Measurements from ENCODE around the gene KCNT1. TPM values are rescaled to one million over a fixed set of nuclear protein-coding genes. Genes with fewer than 3 reads are reported as not detected.

KCNT1 gene
- total RNA-seq, 1 experiment from 2014 or later, result not detected

GRCh38 chr9:135765416-135765815 is 63.4 kb downstream of the KCNT1 start:
- TF ChIP-seq, protein P1, sequence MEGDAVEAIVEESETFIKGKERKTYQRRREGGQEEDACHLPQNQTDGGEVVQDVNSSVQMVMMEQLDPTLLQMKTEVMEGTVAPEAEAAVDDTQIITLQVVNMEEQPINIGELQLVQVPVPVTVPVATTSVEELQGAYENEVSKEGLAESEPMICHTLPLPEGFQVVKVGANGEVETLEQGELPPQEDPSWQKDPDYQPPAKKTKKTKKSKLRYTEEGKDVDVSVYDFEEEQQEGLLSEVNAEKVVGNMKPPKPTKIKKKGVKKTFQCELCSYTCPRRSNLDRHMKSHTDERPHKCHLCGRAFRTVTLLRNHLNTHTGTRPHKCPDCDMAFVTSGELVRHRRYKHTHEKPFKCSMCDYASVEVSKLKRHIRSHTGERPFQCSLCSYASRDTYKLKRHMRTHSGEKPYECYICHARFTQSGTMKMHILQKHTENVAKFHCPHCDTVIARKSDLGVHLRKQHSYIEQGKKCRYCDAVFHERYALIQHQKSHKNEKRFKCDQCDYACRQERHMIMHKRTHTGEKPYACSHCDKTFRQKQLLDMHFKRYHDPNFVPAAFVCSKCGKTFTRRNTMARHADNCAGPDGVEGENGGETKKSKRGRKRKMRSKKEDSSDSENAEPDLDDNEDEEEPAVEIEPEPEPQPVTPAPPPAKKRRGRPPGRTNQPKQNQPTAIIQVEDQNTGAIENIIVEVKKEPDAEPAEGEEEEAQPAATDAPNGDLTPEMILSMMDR (conservative IDR thresholded peaks at IDR 0.05; ENCODE audit: low read depth, low read length), result no peak
- TF ChIP-seq EZH2 (IDR thresholded peaks at IDR 0.05; ENCODE audit: borderline replicate concordance, low read depth, low read length, poor library complexity, severe bottlenecking), result no peak
- Histone ChIP-seq H3K27me3 (replicated peaks; ENCODE audit: insufficient read depth, low read depth, low read length, poor library complexity) (no peaks in the 10 kb centered on the region), H3K4me1 (ENCODE audit: insufficient read depth, low read length, poor library complexity, severe bottlenecking) (no peaks in the 10 kb centered on the region), H3K9me3 (ENCODE audit: low read depth, low read length, poor library complexity, severe bottlenecking) (no peaks in the 10 kb centered on the region), H3K4me3 (ENCODE audit: low read depth, low read length, poor library complexity, severe bottlenecking) (no peak overlapping the region), H3K36me3 (ENCODE audit: insufficient read depth, low read length, poor library complexity, severe bottlenecking) (no peaks in the 10 kb centered on the region), H3K27ac (ENCODE audit: low read depth, low read length, poor library complexity, severe bottlenecking) (no peak overlapping the region)
- intact Hi-C loops (cut with micrococcal nuclease; ENCODE audit: unreplicated experiment), result no loop called here
- ChIA-PET CTCF (no interaction called here), POLR2A (ENCODE audit: low non-redundant PET) (no interaction called here)
- no TSS peak for BruUV-seq (replicated peaks)
- DNase-seq (ENCODE audit: low spot score), result no peak

DNA sequence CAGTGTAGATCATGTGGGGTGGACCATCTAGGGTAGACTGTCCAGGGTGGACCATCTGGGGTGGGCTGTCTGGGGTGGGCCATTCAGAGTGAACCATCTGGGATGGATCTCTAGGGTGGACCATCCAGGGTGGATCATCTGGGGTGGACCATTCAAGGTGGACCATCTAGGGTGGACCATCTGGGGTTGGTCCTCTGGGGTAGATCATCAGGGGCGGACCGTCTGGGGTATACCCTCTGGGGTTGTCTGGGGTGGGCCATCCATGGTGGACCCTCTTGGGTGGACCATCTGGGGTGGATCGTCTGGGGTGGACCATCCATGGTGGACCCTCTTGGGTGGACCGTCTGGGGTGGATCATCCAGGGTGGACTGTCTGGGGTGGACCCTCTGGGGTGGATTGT is 64.3 kb downstream of the KCNT1 start:
- no peak overlapping the region for H3K4me3 ChIP-seq (ENCODE audit: low read depth, low read length, poor library complexity, severe bottlenecking)
- H3K9me3 ChIP-seq (ENCODE audit: low read depth, low read length, poor library complexity, severe bottlenecking), result no peaks in the 10 kb centered on the region
- no peaks in the 10 kb centered on the region for H3K36me3 ChIP-seq (ENCODE audit: insufficient read depth, low read length, poor library complexity, severe bottlenecking)
- BruUV-seq (replicated peaks), result no TSS peak
- TF ChIP-seq, protein P1 (conservative IDR thresholded peaks at IDR 0.05; ENCODE audit: low read depth, low read length), result no peak
- no peak for TF ChIP-seq EZH2 (IDR thresholded peaks at IDR 0.05; ENCODE audit: borderline replicate concordance, low read depth, low read length, poor library complexity, severe bottlenecking)
- ChIA-PET POLR2A (ENCODE audit: low non-redundant PET) (no interaction called here), CTCF (no interaction called here)
- H3K27ac ChIP-seq (ENCODE audit: low read depth, low read length, poor library complexity, severe bottlenecking), result no peak overlapping the region
- intact Hi-C loops (cut with micrococcal nuclease; ENCODE audit: unreplicated experiment), result no loop called here
- no peak for DNase-seq (ENCODE audit: low spot score)
- H3K4me1 ChIP-seq (ENCODE audit: insufficient read depth, low read length, poor library complexity, severe bottlenecking), result no peaks in the 10 kb centered on the region
- H3K27me3 ChIP-seq (replicated peaks; ENCODE audit: insufficient read depth, low read depth, low read length, poor library complexity), result no peaks in the 10 kb centered on the region

- CTCF ChIA-PET, result no interaction called here
- POLR2A ChIA-PET (ENCODE audit: low non-redundant PET), result no interaction called here
Measured at GRCh38 chr9:135766707-135767106, 64.7 kb downstream of the KCNT1 start.

More at GRCh38 chr9:135766707-135767106, 64.7 kb downstream of the KCNT1 start:
- BruUV-seq (replicated peaks), result no TSS peak
- TF ChIP-seq, protein P1 (conservative IDR thresholded peaks at IDR 0.05; ENCODE audit: low read depth, low read length), result no peak
- no peak for TF ChIP-seq EZH2 (IDR thresholded peaks at IDR 0.05; ENCODE audit: borderline replicate concordance, low read depth, low read length, poor library complexity, severe bottlenecking)
- intact Hi-C loops (cut with micrococcal nuclease; ENCODE audit: unreplicated experiment), result no loop called here
- Histone ChIP-seq H3K9me3 (ENCODE audit: low read depth, low read length, poor library complexity, severe bottlenecking) (no peaks in the 10 kb centered on the region), H3K27ac (ENCODE audit: low read depth, low read length, poor library complexity, severe bottlenecking) (no peak overlapping the region), H3K36me3 (ENCODE audit: insufficient read depth, low read length, poor library complexity, severe bottlenecking) (no peaks in the 10 kb centered on the region), H3K4me1 (ENCODE audit: insufficient read depth, low read length, poor library complexity, severe bottlenecking) (no peaks in the 10 kb centered on the region), H3K4me3 (ENCODE audit: low read depth, low read length, poor library complexity, severe bottlenecking) (no peak overlapping the region), H3K27me3 (replicated peaks; ENCODE audit: insufficient read depth, low read depth, low read length, poor library complexity) (no peaks in the 10 kb centered on the region)
- DNase-seq (ENCODE audit: low spot score), result no peak
